ENCODE data around the gene SMG6.

DNA sequence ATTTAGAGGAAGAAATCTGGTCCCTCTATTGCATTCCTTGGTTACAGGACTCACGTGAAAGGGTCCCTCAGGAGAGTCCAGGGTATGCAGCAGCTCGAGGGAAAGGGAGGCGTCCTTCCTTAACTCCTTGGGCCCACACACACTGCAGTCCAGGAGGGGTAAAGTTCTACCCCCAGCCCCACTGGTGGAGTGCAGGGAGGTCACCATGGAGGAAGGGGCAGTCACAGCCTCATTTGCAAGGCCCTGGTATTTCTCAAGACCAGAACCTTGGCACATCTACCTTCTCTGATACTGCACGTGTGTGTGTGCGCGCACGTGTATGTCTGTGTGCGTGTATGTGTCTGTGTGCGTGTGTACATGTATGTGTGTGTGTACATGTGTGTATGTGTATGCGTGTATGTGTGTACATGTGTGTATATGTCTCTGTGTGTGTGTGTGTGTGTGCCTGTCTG, 237.6 kb downstream of the SMG6 start:
- no peak for TF ChIP-seq POLR2A (IDR thresholded peaks at IDR 0.05)
- TF ChIP-seq CTCF (IDR thresholded peaks at IDR 0.05), result no peak
